ENCODE data around the gene LLGL2. TPM values are rescaled to one million over a fixed set of nuclear protein-coding genes. Genes with fewer than 3 reads are reported as not detected.
A peak's percentile ranks its signal among the peaks of the same experiment; 100 is the strongest.

The LLGL2 gene
- total RNA-seq, 1 donor from 2014 or later: 90.6 TPM

DNA sequence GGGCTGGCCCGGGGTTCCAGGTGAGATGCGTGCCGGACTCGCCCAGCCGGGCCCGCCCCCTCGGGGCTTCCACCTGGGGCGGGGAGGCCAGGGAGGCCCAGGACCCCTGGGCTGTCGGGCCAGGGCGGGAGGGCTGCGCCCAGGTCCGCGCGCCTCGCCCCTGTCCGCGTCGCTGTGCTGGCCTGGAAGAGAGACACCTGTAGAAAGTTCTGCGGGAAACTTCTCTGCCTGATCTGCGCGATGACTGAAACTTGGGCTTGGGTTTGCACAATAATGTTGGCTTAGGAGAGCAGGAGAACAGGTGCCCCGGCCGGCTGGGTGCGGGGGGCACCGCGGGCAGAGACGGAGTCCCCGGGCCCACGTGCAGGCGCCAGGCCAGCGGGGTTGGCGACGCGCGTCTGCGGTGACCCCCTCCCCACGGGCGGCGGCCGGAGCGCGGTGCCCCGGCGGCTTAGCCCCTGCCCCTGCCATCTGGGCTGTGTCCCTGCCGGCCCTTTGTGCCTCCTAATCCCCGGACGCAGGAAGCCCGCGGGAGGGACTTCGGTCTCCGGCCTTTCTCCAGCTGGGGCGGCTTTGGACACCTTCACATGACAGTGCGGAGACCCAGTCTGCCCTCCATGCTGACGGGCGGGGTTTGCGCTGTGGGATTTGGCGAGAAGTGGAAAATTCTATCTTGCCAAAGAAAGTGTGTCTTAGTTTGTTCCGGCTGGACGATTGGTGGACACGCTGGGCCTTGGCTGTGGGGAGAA is 483 bp downstream of the LLGL2 start:
- H3K36me3 Mint-ChIP-seq: peaks cover 3% of the 10 kb centered on the region
- DNase-seq (ENCODE audit: extremely low spot score, unreplicated experiment): no peak
- TF ChIP-seq, protein P1, sequence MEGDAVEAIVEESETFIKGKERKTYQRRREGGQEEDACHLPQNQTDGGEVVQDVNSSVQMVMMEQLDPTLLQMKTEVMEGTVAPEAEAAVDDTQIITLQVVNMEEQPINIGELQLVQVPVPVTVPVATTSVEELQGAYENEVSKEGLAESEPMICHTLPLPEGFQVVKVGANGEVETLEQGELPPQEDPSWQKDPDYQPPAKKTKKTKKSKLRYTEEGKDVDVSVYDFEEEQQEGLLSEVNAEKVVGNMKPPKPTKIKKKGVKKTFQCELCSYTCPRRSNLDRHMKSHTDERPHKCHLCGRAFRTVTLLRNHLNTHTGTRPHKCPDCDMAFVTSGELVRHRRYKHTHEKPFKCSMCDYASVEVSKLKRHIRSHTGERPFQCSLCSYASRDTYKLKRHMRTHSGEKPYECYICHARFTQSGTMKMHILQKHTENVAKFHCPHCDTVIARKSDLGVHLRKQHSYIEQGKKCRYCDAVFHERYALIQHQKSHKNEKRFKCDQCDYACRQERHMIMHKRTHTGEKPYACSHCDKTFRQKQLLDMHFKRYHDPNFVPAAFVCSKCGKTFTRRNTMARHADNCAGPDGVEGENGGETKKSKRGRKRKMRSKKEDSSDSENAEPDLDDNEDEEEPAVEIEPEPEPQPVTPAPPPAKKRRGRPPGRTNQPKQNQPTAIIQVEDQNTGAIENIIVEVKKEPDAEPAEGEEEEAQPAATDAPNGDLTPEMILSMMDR (conservative IDR thresholded peaks at IDR 0.05): no peak

DNA sequence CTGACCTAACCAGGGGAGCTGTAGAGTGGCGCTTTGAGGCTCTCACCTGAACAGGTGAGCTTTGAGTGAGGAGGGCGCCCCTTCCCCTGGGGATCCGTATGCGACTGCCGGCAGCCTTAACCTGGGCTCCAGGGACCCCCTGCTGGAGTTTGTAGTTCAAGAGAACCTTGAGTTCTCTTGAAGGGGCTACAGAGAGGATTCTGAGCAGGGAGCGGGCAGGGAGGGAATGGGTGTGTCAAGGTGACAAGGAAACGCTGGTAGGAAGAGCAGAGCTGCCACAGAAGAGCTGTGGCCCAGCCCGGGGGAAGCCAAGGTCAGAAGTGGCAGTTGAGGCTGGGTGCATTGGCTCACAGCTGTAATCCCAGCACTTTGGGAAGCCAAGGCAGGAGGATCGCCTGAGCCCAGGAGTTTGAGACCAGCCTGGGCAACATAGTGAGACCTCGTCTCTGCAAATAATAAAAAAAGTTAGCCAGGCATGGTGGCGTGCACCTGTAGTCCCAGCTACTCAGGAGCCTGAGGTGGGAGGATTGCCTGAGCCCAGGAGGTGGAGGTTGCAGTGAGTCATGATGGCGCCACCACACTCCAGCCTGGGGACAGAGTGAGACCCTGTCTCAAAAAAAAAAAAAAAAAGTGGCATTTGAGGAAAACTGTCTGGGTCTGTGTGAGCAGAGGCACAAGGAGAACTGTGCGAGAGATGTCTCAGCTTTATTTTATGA is 1.2 kb downstream of the LLGL2 start:
- TF ChIP-seq, protein P1 (conservative IDR thresholded peaks at IDR 0.05): no peak
- Mint-ChIP-seq H3K27me3 (peaks cover 11% of the 10 kb centered on the region), H3K4me3 (peak overlapping the region; percentile 94), H3K4me1 (ENCODE audit: unreplicated experiment) (peaks cover 4% of the 10 kb centered on the region), H3K36me3 (peaks cover 3% of the 10 kb centered on the region), H3K9me3 (no peaks in the 10 kb centered on the region), H3K27ac (peak overlapping the region; percentile 97)
- no peak for DNase-seq (ENCODE audit: extremely low spot score, unreplicated experiment)

More for the DNA sequence above, 483 bp downstream of the LLGL2 start:
- Mint-ChIP-seq H3K4me3 (peak overlapping the region; percentile 94), H3K9me3 (no peaks in the 10 kb centered on the region), H3K27ac (peak overlapping the region; percentile 97), H3K27me3 (peaks cover 11% of the 10 kb centered on the region), H3K4me1 (ENCODE audit: unreplicated experiment) (peaks cover 4% of the 10 kb centered on the region)

DNA sequence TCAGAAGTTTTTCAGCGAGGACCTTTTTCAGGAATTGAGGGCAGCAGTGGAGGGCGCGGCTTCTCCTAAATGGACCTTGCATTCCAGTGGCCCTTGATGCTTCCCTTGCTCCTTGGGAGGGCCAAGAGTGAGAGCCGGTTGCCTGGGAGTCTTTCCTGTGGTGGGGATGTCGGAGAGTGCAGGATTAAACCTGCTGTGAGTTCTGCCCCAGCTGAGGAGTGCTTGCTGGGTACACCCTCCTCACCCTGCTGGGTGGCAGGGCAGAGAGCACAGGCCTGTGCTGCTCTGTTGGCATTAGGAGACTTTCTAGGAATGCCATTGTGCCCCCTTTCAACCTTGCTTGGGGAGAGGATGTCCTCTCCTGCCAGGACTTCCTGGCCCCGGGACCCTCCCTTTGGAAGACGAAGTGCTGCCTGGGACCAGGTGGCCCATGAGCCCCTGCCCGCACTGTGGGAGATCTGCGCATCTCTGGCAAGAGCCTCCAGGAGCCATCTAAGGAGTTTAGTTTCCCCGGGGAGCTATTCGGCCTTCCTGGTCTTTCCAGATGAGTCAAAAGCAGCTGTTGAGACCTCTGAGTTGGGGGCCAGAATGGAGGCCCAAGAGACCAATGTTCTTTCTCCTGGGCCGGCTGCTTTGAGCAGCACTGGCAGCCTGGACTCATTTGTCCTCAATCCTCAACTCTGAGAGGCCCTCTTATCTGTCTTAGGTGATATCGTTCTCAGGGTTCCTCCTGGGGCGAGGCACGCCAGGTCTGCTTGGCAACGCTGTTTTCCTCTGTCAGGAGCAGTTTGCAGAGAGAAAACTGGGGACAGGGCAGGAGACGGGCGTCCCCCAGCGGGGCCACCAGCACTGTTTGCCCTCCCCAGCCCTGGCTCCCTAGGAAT is 5.6 kb downstream of the LLGL2 start:
- no peak for DNase-seq (ENCODE audit: extremely low spot score, unreplicated experiment)
- Mint-ChIP-seq H3K4me3 (peak overlapping the region; percentile 59), H3K27ac (peak overlapping the region; percentile 97)

DNA sequence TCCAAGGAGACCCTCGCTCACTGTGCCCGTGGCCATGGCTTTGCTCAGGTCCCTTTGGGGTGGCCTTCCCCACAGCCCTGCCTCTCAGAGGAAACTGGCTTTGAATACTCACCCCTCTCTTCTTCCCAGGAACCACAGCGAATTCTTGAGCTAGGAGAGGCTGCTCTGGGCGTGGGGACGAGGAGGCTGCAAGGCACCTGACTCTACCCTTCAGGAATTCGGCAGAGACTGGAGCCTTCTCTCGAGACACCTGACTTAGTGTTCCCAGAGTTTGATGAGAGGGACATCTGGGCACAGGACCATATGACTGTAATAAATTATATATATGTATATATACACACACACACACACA is 6.2 kb downstream of the LLGL2 start:
- Mint-ChIP-seq H3K9me3 (no peaks in the 10 kb centered on the region), H3K27me3 (peaks cover 5% of the 10 kb centered on the region), H3K4me3 (peak overlapping the region; percentile 59), H3K36me3 (no peaks in the 10 kb centered on the region), H3K27ac (peak overlapping the region; percentile 97), H3K4me1 (ENCODE audit: unreplicated experiment) (peaks cover 10% of the 10 kb centered on the region)
- TF ChIP-seq, protein P1 (conservative IDR thresholded peaks at IDR 0.05): no peak
- DNase-seq (ENCODE audit: extremely low spot score, unreplicated experiment): no peak

More for the DNA sequence above, 5.6 kb downstream of the LLGL2 start:
- H3K36me3 Mint-ChIP-seq: no peaks in the 10 kb centered on the region
- peaks cover 14% of the 10 kb centered on the region for H3K4me1 Mint-ChIP-seq (ENCODE audit: unreplicated experiment)
- peaks cover 11% of the 10 kb centered on the region for H3K27me3 Mint-ChIP-seq
- TF ChIP-seq, protein P1 (conservative IDR thresholded peaks at IDR 0.05): no peak
- H3K9me3 Mint-ChIP-seq: no peaks in the 10 kb centered on the region

DNA sequence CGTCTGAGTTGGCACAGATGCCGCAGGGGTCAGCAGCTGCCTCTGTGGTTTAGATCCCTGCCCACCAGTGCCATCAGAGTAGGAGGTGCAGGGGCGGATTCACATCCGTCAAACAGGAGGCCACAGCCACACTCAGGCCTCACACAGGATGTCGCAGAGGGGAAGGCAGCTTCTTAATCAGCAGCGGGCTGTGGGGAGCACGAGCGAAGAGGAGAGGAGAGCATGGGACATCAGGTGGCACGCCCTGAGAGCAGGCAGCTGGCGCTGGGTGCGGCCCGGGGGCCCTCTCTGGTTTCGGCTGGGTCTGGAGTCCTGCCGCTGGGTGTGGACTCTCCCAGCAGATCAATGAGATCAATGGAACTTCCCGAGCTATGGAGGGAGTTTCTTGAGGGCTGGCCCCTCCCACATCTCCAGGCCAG is 9.6 kb downstream of the LLGL2 start:
- Mint-ChIP-seq H3K4me3 (peak overlapping the region; percentile 44), H3K27me3 (no peaks in the 10 kb centered on the region), H3K4me1 (ENCODE audit: unreplicated experiment) (peaks cover 20% of the 10 kb centered on the region), H3K27ac (peak overlapping the region; percentile 93), H3K9me3 (no peaks in the 10 kb centered on the region), H3K36me3 (no peaks in the 10 kb centered on the region)
- TF ChIP-seq, protein P1 (conservative IDR thresholded peaks at IDR 0.05): no peak
- no peak for DNase-seq (ENCODE audit: extremely low spot score, unreplicated experiment)

Measured in type B pancreatic cell (in vitro differentiated cells).